Effector CD8-positive, alpha-beta T cell (primary cell): ENCODE measurements around the gene ADGRG1.

ENCODE experiments used
- DNase-seq: peaks from one replicate; lab custom pipeline; 2025; lab: John Stamatoyannopoulos, UW

Gene ADGRG1

GRCh38 chr16:57620335-57621231 is 7.8 kb upstream of the ADGRG1 start:
- no peak for DNase-seq

GRCh38 chr16:57621521-57622271 is 6.7 kb upstream of the ADGRG1 start:
- no peak for DNase-seq

GRCh38 chr16:57622361-57623250 is 5.8 kb upstream of the ADGRG1 start:
- no peak for DNase-seq

GRCh38 chr16:57623251-57624043 is 5.0 kb upstream of the ADGRG1 start:
- no peak for DNase-seq

GRCh38 chr16:57624044-57624688 is 4.3 kb upstream of the ADGRG1 start:
- DNase-seq, result no peak

GRCh38 chr16:57624806-57625500 is 3.5 kb upstream of the ADGRG1 start:
- DNase-seq, result no peak

- DNase-seq, result no peak
Observed at GRCh38 chr16:57626420-57627170, 1.8 kb upstream of the ADGRG1 start.

- DNase-seq, result no peak
Observed at GRCh38 chr16:57627184-57627871, 1.1 kb upstream of the ADGRG1 start.

- DNase-seq, result no peak
Observed at GRCh38 chr16:57628783-57629293, 408 bp downstream of the ADGRG1 start.

- DNase-seq, result no peak
Observed at GRCh38 chr16:57629516-57630406, 1.3 kb downstream of the ADGRG1 start.

GRCh38 chr16:57630407-57630797 is 2.0 kb downstream of the ADGRG1 start:
- DNase-seq, result no peak

GRCh38 chr16:57630931-57631845 is 2.8 kb downstream of the ADGRG1 start:
- no peak for DNase-seq

- DNase-seq, result no peak
Observed at GRCh38 chr16:57632568-57632967, 4.1 kb downstream of the ADGRG1 start.

GRCh38 chr16:57633383-57634064 is 5.1 kb downstream of the ADGRG1 start:
- no peak for DNase-seq

GRCh38 chr16:57634171-57634570 is 5.7 kb downstream of the ADGRG1 start:
- no peak for DNase-seq
